Endometrial microvascular endothelial cells (primary cell): ENCODE data around the gene CRYBA4. TPM values are rescaled to one million over a fixed set of nuclear protein-coding genes. Genes with fewer than 3 reads are reported as not detected.

Source experiments
- in situ Hi-C: cut with HindIII; loops from 2 replicates; pipeline ENCODE4 v1.10.0; 2017; ENCODE audit warnings: low sequenced_read_pairs, low pct_unique_long_range_greater_than_20kb; ENCODE audit errors: inconsistent ontology term
- total RNA-seq: library from RNA; depleted of rRNA; stranded (reverse); fragments of >200 nt; gene quantifications from one replicate; pipeline ENCODE4 v1.2.3, GENCODE V29; 2015; ENCODE audit errors: inconsistent ontology term

CRYBA4 gene
- total RNA-seq, result not detected

DNA sequence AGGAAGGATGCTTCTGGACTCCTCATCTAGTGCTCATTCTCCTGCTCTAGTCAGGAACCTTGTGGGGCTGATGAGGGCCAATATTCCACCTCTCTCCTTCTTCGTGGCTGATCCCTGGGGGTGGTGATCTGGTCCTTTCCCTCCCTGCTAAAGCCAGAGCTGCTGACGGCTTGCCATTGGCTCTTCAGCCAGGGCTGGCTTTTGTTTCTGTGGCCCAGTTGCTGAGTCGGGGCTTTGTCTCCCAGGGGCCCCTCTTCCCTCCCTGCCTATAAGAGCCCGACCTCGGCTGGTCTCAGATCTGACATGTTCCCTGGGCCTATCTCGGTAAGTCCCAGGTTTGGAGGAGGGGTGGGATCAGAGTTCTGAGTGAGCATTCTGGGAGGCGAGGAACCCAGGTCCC is at the start of gene CRYBA4:
Gene CRYBA4 (plus strand): TSS at position 301 of the 400 bp plus-strand sequence. CDS start 634 bp downstream, outside the sequence.
- in situ Hi-C loops, result no loop called here

DNA sequence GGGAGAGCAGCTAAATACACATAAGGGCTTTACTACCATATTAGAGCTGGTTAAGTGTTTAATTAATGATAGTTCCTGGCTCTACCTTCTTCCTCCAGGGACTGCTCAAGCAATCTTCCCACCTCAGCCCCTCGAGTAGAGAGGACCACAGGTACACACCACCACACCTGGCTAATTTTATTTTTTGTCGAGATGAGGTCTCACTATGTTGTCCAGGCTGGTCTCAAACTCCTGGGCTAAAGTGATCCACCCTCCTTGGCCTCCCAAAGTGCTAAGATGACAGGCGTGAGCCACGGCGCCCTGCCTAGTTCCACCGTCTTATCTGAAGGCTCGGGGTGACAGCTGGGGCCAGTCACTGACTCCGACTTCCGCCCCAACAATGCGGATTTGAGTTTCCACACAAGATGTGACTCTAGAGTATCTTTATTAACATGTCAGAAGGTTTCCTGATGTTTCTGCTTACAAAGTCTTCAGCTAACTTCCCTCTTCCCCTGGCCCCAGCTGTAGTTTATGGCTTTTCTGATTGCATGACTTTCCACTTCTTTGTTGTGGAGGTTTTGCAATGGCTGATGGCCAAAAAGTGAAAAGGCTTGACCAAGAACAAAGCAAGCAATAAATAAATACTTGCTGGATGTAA is 48.6 kb upstream of the CRYBA4 start:
- in situ Hi-C loops, result no loop called here

DNA sequence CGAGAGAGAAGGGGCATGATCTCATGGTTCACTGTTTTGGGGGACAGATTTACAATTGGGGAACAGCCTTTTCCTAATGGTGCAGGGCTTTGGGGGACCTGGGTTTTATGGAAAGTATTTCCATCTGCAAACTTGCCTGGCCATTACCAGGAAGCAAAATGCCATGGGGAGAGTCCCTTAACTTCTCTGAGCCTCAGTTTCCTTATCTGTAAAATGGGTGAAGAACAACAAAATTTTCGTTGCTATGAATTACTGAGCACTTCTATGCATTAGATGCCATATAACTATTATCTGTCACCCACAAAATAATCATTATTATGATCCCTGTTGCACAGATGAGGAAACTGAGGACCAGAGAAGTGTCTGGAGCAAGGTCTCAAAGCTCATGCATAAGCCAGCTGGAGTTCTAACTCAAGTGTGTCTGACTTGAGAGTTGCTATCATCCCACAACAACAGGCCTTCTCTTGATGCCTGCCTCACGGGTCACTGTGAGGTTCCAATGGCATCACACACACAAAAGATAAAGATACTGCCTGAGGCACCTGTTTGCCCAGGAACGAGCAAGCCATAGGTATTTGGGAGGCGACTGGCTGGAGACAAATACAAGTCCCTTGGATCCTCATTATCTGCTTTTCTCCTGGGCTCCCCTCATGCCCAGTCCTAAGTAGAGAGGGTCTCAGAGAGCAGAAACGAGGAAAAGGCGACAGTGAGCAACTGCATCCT is 47.6 kb upstream of the CRYBA4 start:
- in situ Hi-C loops, result no loop called here

DNA sequence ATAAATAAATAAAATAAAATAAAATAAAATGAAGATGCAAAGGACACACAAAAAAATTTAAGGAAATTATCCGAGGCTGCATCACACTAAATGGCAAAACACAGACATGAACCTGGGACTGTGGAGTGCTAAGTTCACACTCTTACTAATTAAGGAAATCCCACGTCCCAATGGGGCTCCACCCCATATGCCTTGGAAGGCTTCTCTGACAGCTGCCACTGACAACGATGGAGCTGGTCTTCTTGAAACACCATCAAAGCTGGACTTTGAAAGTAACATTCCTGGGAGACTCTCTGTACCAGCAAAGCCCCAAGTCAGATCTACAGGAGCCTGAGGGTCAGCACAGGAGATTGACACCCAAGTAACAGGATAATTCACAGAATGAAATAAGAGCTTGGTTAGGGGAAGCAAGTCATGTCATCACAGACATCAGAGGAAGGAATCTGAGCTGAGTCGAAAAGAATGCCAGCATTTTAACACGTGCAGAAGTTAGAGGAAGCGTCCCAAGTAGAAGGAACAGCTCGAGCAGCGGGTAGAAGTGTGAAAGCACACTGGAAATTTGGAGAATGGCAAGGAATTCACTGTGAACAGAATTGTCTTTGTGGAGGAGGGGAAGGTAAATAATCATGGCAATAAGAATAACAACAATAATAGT is 45.6 kb upstream of the CRYBA4 start:
- in situ Hi-C loops, result no loop called here

DNA sequence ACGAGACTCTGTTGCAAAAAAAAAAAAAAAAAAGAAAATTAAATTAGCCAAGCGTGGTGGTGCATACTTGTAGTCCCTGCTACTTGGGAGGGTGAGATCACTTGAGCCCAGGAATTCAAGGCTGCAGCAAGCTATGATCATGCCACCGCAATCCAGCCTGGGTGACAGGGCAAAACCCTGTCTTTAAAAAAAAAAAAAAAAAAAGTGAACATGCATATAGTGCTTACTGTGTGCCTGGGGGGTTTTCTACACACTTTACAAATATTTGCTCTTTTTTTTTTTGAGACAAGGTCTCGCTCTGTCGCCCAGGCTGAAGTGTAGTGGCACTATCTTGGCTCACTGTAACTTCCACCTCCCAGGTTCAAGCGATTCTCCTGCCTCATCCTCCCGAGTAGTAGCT is 44.7 kb upstream of the CRYBA4 start:
- in situ Hi-C loops, result no loop called here

DNA sequence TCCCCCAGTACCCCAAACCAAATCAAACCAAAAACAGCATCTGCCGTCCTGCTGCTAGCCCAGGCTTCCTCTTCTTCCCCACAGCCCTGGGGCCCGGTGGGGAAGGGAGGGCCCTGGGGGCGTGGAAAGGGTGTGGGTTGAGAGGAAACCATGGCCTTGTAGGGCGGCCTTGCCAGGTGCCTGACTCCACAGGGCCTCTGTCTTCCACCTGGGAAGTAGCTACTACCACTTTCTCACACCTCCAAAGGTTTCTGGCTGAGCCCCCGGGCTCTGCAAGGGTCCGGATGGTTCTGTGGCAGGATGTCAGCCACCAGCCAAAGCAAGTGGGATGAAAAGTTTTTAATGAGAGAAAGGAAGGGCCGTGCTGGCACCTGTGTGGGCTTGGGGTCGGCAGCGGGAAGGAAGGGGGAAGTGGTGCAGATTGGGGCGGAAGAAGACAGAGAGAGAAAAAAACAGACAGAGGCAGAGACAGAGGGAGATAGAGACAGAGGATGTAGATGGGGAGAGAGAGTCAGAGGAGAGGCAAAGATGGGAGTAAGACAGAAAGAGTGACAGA is 42.4 kb upstream of the CRYBA4 start:
- in situ Hi-C loops, result no loop called here

DNA sequence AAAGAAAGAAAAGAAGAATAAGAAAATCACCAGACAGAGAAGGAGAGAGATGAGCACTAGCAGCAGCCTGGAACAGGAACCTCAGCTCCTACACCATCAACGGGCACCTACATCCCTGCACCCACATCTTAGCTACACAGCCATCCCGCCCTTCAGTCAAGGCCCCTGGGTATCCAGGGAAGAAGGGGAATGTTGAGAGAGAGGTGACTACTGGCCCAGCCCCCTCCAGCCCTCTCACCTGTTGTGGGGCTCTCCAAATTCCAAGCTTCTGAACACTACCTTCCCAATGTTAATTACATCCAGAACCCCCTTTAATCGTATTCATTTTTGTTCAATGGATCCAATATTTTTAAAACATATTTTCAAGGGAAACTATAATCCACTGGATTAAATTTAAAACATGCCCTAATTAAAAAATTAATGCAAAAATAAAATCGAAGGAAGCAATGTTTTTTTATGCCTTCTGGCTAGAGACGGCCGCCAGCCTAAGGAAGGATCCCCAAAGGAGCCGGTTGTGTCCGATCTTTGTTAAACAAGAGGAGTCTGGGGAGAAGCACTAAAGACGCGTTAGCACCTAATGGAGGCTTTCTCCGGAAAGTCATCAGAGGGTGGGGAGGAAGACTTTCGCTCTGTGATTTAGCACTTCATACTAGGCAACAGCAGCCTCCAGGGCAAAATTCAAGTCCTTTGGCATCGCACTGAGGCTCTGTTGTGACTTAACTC is 41.4 kb upstream of the CRYBA4 start:
- in situ Hi-C loops, result no loop called here

DNA sequence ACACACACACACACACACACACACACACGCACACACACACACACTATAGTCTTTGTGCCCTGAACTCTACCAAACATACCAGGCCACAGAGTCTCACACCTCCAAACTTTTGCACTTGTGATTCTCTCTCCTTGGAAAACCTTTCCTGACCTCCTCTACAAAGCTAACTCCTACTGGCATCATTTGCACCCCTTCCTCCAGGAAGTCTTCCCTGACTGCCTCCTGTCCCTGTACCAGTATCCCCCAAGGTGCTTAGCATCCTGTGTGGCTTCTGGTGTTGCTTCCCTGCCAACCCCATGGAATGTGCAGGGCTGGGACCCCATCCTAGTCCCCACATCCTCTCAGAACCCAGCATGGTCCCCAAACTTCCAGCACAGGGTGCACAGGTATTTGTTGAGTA is 40.7 kb upstream of the CRYBA4 start:
- in situ Hi-C loops, result no loop called here

DNA sequence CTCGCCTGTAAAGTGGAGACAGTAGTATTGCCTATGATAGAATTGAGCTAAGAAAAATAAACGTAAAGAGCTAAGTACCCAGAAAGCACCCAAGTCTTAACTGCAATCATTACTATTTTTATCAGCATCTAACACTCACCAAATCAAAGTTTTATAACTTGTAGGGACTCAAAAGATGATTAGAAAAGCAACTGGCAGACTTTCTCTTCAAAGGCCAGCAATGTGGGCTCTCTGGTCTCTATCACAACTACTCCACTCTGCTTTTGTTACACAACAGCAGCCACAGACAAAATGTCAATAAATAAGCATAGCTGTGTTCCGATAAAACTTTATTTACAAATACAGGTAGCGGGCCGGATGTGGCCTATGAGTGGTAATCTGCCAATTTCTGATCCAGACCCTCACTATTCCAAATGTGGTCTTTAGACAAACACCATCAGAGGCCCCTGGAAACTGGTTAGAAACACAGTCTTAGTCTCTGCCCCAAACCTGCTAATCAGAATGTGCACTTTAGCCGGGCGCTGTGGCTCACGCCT is 40.1 kb upstream of the CRYBA4 start:
- in situ Hi-C loops, result no loop called here

DNA sequence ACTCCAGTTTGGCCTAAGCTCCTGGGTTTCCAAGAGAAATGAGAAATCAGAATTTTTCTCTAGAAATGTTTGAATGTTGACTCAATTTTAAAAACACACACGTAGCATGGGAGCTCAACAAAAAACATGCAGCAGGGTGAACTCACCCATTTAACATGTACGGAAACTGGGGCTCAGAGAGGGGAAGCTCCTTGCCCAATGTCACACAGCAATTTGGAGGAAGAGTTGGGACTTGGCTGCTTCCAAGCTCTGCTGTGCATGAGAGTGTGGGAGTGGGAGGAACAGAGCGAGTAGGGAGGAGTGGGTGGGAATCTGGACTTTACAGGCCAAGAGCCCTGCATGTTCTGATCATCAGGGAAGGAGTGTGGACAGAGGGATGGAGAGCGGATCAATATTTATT is 37.8 kb upstream of the CRYBA4 start:
- in situ Hi-C loops, result no loop called here

DNA sequence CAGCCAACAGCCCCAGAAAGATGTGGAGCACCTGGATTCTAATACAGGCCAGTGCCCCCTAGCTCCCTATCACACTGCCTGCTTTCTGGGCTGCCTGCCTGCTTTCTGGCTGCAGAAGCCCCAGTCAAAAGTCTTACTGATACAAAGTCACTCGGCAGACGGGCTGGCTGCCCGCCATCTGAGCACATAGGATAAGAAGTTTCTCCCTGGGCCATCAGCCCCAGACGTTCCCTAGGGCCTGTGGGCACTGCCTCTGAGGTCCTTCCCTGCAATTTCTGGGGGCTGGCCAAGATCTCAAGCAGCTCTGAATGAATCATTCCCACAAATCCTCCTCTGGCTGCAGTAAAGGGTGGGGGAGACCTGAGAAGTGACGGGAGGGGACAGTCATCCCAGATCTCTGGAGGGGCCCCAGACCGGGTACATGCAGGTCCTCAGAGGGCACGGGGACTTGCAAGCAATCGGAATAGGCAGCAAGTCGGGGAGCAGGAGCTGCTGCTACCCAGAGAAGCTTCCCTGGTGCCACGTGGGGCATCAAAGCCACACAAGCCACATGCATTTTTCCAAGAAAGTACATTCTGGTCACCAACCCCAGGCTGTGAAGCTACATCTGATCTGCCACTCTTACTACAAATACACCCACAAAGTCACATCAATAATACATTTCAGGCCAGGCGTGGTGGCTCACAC is 36.5 kb upstream of the CRYBA4 start:
- in situ Hi-C loops, result no loop called here

DNA sequence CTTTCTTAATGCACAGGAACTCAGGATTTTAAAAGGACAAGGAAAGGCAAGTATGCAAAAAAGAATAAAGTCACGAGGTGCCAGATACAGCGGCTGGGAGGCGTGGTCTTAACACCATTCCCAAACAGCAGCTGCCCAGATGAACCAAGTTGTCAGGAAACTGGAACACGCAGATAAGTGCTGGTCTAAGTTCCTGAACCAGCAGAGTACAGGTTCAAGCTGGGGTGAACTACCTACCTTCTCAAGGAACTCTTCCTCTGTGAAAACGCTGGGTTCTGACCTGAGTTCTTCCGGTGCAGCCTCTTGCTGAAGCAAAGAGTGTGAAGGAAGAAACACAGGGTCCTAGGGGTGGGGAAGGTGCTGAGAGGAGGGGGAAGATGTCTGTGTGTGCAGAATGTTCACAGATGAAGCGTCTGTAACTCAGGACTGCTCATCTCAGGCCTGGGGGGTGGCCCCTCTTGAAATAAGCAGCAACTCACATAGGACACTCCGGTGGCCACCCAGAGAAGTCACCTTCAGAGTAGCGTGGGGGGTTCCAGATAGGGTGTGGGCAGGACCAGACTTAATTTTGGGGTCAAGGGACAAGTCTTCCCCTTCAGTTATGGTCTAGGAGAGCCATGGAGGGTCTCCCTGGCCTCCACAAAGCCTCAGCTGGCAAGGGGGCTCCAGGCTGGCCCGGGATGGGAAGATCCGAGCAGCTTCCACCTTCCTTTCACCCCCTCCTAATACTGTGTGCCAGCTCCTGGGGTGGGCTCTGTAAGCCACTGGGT is 35.0 kb upstream of the CRYBA4 start:
- in situ Hi-C loops, result no loop called here

DNA sequence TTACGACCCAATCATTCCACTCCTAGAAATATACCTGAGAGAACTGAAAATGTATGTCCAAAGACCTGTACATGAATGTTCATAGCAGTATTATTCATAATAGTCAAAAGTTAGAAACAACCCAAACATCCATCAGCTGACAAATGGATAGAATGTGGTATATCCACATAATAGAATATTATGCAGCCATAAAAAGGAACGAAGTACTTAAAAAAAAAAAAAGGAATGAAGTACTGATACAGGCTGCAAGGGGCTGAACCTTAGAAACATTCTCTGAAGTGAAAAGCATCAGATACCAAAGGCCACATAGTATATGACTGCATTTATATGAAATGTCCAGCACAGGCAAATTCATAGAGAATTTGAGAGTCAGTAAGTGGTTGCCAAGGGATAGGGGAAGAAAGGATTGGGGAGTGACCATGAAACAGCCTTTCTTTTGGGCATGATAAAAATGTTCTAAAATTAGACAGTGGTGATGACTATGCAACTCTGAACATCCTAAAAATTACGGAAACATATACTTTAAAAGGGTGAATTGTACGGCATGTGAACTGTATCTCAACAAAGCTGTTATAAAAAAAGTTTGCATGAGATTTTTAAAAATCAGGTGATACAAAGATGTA is 33.7 kb upstream of the CRYBA4 start:
- in situ Hi-C loops, result no loop called here

DNA sequence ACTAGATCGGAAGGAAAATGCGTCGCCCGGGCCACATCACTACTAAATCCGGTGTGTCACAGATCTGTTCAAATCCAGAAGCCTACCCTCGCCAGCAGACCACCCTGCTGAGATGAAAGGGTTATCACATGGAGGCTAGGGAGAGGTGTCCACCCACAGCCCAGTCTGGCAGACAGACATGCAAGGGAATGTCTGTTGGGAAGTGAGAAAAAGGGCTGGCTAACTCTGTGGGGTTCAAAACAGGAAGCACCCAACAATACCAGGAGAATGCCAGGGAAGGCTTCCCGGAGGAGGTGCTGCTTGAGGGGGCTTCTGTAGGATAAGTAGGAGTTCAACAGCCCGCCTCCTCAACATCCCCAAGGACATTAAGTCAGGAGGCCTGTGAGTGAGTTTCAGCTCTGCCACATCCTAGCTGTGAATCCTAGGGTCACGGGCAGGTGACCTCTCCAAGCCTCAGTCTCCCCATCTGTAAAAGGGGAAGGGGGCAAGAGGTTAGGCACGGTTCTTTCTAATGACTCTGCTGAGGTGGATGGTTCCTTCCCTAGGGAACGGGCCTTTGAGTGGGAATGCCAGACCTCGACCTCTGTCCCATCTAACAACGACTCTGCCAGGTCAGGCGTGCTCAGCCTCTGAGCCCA is 32.9 kb upstream of the CRYBA4 start:
- in situ Hi-C loops, result no loop called here

DNA sequence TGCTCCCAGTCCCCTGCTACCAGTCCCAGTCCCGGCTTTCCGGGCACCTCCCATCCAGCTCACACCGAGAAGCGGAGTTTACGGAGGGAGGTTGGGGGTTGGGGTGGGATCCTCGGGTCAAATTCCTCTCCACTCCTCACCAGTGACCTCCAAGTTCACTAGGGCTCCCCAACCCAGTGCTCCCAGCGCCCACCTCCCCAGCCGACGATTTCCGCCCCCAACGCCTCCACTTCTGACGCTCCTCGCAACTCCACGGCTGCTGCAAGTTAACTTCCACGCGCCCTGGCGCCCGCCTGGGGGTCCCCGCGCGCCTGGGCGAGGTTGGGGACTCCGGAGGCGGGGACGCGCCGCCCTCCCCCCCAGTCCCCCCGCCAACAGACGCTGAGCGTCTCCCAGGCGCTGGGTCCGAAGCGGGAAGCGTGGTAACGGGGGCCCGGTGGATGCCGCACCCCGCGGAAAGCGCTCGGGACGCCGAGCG is 32.4 kb upstream of the CRYBA4 start:
- in situ Hi-C loops, result no loop called here

DNA sequence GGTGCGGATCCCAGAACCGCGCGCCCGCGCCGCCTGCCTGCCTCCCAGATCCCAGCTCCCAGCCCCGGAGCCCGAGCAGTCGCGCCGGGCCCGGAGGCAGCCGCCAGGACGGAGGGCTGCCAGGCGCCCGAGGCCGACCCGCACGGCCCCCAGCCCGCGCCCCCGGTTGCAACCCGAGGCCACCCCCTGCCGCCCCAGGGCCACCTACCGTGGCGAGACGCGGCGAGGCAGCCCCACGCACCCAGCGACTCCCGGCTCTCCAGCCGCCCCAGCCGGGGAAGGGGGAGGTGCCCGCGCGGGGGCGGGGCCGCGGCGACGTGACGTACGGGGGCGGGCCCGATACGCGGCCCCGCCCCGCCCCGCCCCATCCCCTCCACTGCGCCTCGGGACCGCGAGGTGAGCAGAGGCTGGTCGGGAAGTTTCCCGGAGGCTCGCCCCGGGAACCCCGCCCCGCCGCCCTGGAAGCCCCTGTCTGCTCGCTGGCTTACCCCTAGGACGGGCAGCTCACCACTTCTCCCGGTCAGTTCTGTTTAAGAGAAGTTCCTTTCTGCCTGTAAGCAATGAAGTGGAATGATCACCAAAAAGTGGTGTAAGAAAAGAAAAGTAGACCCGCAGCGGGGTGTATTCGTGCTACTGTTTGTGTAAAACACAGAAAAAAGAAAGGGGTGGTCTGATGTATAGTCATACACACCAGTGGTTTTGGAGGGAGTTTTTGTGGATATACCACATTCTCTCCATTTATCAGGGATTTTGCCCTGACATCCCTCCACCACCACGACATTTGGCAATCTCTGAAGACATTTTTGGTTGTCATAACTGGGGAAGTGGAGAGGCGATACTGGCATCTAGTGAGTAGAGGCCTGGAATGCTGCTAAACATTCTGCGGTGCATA is 31.7 kb upstream of the CRYBA4 start, which contains the start of gene TPST2:
Gene TPST2 (minus strand): TSS at position 288 of the 892 bp plus-strand sequence. CDS start 48,502 bp downstream, outside the sequence.
- in situ Hi-C loops, result no loop called here
